NCI-H2029 treated with DMSO at 0.1 percent for 48 hours (cell line): Measurements from ENCODE around the gene MFN1.
A peak's percentile ranks its signal among the peaks of the same experiment; 100 is the strongest.
"Not testable (repeated sequence)": the region's sequence is repeated elsewhere in the genome, so short reads cannot be mapped to it uniquely, and the experiment has no call there.

Experiments
- DNase-seq: peaks from one replicate; lab custom pipeline; 2025; lab: John Stamatoyannopoulos, UW

Gene MFN1

DNA sequence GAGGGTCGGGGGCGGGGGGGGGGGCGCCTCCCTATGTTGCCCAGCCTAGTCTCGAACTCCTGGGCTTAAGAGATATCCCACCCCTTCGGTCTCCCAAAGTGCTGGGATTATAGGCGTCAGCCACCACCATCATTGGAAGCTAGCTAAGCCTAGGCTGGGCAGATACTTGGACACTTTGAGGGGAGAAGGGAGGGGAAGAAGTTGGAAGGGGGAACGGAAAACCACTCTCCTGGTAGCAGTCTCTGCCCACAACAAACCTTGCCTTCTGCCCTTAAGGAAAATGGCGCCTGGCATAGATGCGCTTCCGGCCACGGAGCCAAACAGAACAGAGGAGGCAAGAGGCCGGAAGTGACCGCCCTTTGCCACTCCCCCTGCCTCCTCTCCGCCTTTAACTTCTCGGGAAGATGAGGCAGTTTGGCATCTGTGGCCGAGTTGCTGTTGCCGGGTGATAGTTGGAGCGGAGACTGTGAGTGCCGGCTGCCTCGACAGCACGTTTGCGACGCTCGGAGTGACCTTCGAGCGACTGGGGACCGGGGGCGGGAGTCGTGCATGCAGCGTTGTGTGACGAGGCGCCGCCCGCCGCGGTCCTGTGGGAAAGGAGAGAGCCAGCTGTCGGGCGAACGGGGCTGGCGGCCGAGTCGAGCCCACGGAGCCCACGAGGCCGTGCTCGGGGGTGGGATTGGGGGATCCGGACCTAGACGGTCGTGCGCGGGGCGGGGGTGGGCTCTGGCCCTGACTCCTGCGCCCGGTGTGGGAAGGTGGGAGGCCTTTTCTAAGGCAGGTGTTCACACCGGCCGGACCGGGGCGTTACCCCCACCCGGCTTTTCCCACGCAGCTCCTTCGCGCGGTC is at the start of gene MFN1:
Gene MFN1 (plus strand): TSS at position 365 of the 850 bp plus-strand sequence. CDS start 1,143 bp downstream, outside the sequence.
- peak; percentile 86 for DNase-seq

GRCh38 chr3:179297971-179298725 is 49.4 kb upstream of the MFN1 start:
- no peak for DNase-seq

DNA sequence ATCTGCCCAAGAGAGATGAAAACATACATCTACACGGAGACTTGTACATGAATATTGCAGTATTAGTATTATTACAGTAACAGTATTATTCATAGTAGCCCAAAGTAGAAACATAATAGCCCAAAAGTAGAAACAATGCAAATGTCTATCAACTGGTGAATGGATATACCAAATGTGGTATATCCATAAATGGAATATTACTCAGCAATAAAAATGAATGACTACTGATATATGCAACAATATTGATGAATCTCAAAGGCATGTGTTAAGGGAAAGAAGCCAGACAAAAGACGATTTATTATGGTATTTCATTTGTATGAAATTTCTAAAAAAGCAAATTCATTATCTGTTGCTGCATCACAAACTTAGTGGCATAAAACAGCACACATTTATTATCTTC is 48.2 kb upstream of the MFN1 start:
- no peak for DNase-seq

DNA sequence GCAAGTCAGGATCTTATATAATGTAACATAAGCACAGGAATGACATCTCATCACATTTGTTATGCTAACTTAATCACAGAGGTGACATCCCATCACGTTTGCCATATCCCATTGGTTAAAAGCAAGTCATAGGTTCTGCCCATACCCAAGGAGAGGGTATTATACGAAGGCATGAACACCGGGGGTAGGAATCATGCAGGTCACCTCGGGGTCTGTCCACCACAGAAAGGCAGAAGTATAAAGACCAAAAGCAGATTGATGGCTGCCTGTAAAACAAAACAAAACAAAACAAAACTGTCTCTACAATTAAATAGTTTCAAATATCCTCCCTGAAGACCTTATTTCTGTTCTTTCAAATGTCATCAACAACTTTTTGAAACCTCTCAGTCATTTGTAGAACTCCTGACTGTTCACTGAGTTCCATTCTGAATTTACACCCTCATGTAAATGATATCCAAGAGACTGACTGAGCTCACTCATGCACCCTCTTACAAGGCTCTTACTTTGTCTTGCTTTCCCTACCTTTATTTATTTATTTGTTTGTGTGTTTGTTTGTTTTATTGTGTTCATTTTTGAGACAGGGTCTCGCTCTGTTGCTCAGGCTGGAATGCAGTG is 47.4 kb upstream of the MFN1 start:
- no peak for DNase-seq

- no peak for DNase-seq
Measured at GRCh38 chr3:179301645-179302044, 45.9 kb upstream of the MFN1 start.

- no peak for DNase-seq
Measured at GRCh38 chr3:179302111-179302510, 45.4 kb upstream of the MFN1 start.

- DNase-seq = no peak
Measured at GRCh38 chr3:179304605-179305004, 42.9 kb upstream of the MFN1 start.

- DNase-seq = not testable (repeated sequence)
Measured at GRCh38 chr3:179307362-179307761, 40.1 kb upstream of the MFN1 start.

- DNase-seq = no peak
Measured at GRCh38 chr3:179308001-179308400, 39.5 kb upstream of the MFN1 start.

GRCh38 chr3:179309225-179310078 is 38.1 kb upstream of the MFN1 start:
- DNase-seq = no peak

GRCh38 chr3:179318876-179319275 is 28.6 kb upstream of the MFN1 start:
- no peak for DNase-seq

DNA sequence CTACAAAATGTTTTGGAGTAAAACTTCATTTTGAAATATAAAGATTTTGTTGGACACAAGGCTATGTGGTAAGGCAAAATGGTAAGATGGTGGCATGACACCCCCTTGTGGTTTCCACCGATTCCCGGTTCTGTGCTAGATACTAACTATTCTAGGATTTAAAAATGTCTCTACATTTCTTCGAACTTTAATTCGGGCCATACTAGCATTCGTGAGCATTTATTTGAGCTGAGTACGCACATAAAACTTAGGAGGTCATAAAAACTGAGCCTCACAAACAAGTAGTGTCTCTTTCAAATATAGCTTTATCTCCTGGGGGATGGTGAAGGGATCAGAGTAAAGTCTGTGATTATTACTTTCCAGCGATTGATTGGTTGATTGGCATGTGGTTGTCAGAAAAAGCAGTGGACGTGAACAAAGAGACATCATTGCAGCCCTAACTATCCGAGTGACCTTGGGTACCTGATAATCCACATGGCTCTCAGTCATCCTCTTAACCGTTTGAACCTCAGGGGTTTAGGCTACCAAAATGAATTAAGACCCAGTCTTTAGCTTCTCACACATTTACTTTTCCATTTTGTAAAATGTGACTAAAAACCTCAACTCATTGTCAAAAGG is 25.7 kb upstream of the MFN1 start:
- DNase-seq = no peak

- peak; percentile 39 for DNase-seq
Measured at GRCh38 chr3:179322286-179323196, 25.0 kb upstream of the MFN1 start, which contains the start of gene ZNF639. ZNF639 (plus strand) TSS chr3:179323031; CDS start chr3:179328294, 5,263 bp downstream.

GRCh38 chr3:179323197-179324110 is 24.1 kb upstream of the MFN1 start:
- no peak for DNase-seq

GRCh38 chr3:179324270-179324754 is 23.2 kb upstream of the MFN1 start:
- no peak for DNase-seq

- DNase-seq = no peak
Measured at GRCh38 chr3:179330438-179330837, 17.1 kb upstream of the MFN1 start.

DNA sequence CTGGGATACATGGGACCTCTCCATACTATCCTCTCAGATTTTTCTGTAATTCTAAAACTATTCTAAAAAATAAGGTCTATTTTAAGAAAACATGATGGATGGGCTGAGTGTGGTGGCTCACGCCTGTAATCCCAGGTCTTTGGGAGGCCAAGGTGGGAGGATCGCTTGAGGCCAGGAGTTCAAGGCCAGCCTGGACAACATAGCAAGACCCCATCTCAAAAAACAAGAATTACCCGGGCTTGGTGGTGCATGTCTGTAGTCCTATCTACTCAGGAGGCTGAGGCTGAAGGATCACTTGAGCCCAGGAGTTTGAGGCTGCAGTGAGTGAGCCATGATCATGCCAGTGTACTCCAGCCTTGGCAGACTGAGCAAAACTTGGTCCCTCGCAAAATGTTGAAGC is 15.3 kb upstream of the MFN1 start:
- DNase-seq = no peak

GRCh38 chr3:179333084-179333483 is 14.4 kb upstream of the MFN1 start:
- no peak for DNase-seq
